Endothelial cell of umbilical vein (primary cell): Measurements from ENCODE around the gene DPYSL4. TPM values are rescaled to one million over a fixed set of nuclear protein-coding genes. Genes with fewer than 3 reads are reported as not detected.

ENCODE experiments used
- BruUV-seq: library from RNA; stranded (reverse); fragments of 400-500 nt; replicated peaks from 2 replicates; lab custom pipeline; 2021; lab: Mats Ljungman, UMichigan
- CTCF ChIA-PET: fragments of 300-600, 350-600 bp; sonication (Branson Sonifier 250); formaldehyde crosslinking; loops from one replicate; lab custom pipeline; 2021; ENCODE audit warnings: antibody characterized with exemption, inconsistent platforms; lab: Charles Lee
- POLR2A ChIA-PET: fragments of 300-600, 350-600 bp; sonication (Branson Sonifier 250); formaldehyde crosslinking; loops from one replicate; lab custom pipeline; 2021; ENCODE audit warnings: antibody characterized with exemption, inconsistent platforms; lab: Charles Lee
- DNase-seq: peaks from one replicate; pipeline ENCODE4 v3.0.0-alpha.2; 2011; ENCODE audit warnings: low read depth, low spot score
- FAIRE-seq: peaks from 2 replicates; lab custom pipeline; 2011; peaks lifted over from hg19 to GRCh38; lab: Jason Lieb, UNC
- H2AFZ ChIP-seq: 2 replicates; pipeline ENCODE4 v1.6.0; 2012; ENCODE audit warnings: low read depth, low read length, control low read depth, inconsistent platforms
- H3K27ac ChIP-seq: 2 replicates; pipeline ENCODE4 v1.5.1; 2011; ENCODE audit warnings: low read depth, mild to moderate bottlenecking, control low read depth, low read length, moderate library complexity; ENCODE audit not compliant: insufficient read depth
- H3K27me3 ChIP-seq, 2 experiments: 2 replicates each; pipeline versions ENCODE4 v1.6.0 to v1.6.1; 2011; ENCODE audit warnings: low read length in 2 of 2, mixed read lengths in 1 of 2; ENCODE audit not compliant: control insufficient read depth in 2 of 2, insufficient read depth in 2 of 2
- H3K36me3 ChIP-seq, 2 experiments: 2 replicates in 1 of 2; 3 replicates in 1 of 2; pipeline ENCODE4 v1.5.1; 2011; ENCODE audit warnings: low read length in 2 of 2, mild to moderate bottlenecking in 1 of 2, moderate library complexity in 1 of 2; ENCODE audit not compliant: control insufficient read depth in 2 of 2, insufficient read depth in 2 of 2; ENCODE audit errors: extremely low read depth in 1 of 2
- H3K4me1 ChIP-seq: 3 replicates; pipeline ENCODE4 v1.5.1; 2011; ENCODE audit warnings: mild to moderate bottlenecking, low read length; ENCODE audit not compliant: control insufficient read depth, insufficient read depth; ENCODE audit errors: extremely low read depth
- H3K4me2 ChIP-seq: 2 replicates; pipeline ENCODE4 v1.6.1; 2011; ENCODE audit warnings: low read length, control low read depth, mixed read lengths; ENCODE audit not compliant: insufficient read depth
- H3K4me3 ChIP-seq, 3 experiments: fragments of 200-600 bp in 1 of 3; sonication (generic), shearing (Covaris generic) in 1 of 3; replicated peaks in 1 of 3; 2 replicates each; pipeline ENCODE4 v1.5.1; 2011 to 2016; ENCODE audit warnings: control low read depth in 3 of 3, low read length in 3 of 3, mild to moderate bottlenecking in 2 of 3, inconsistent platforms in 1 of 3, low read depth in 1 of 3, moderate library complexity in 1 of 3; ENCODE audit not compliant: insufficient read depth in 1 of 3
- H3K79me2 ChIP-seq: 2 replicates; pipeline ENCODE4 v1.6.0; 2012; ENCODE audit warnings: low read length, inconsistent platforms; ENCODE audit not compliant: control insufficient read depth, insufficient read depth
- H3K9ac ChIP-seq: replicated peaks from 2 replicates; pipeline ENCODE3; 2011; ENCODE audit warnings: low read length, control low read depth; ENCODE audit not compliant: insufficient read depth; ENCODE audit errors: extremely low read depth
- H3K9me1 ChIP-seq: replicated peaks from 3 replicates; pipeline ENCODE4 v1.6.0; 2011; ENCODE audit warnings: mild to moderate bottlenecking, low read length; ENCODE audit not compliant: control insufficient read depth, insufficient read depth; ENCODE audit errors: extremely low read depth
- H3K9me3 ChIP-seq: replicated peaks from 2 replicates; pipeline ENCODE4 v1.5.1; 2012; ENCODE audit warnings: low read length, inconsistent platforms; ENCODE audit not compliant: control insufficient read depth, insufficient read depth
- H4K20me1 ChIP-seq: replicated peaks from 2 replicates; pipeline ENCODE3; 2011; ENCODE audit warnings: mild to moderate bottlenecking, low read length; ENCODE audit not compliant: control insufficient read depth, insufficient read depth; ENCODE audit errors: extremely low read depth
- CTCF ChIP-seq, 2 donors: IDR thresholded peaks; 1 replicate in 1 of 2; 2 replicates in 1 of 2; pipeline ENCODE4 v1.5.1; 2011; ENCODE audit warnings: low read length in 2 of 2, mild to moderate bottlenecking in 2 of 2, moderate library complexity in 2 of 2, control low read depth in 1 of 2, inconsistent platforms in 1 of 2, low read depth in 1 of 2; ENCODE audit not compliant: insufficient read depth in 1 of 2; ENCODE audit errors: extremely low read depth in 1 of 2
- FOS ChIP-seq: IDR thresholded peaks from 2 replicates; pipeline ENCODE4 v1.6.1; 2011; ENCODE audit warnings: mild to moderate bottlenecking, low read length, moderate library complexity, borderline replicate concordance; ENCODE audit not compliant: insufficient read depth
- GATA2 ChIP-seq: IDR thresholded peaks from 2 replicates; pipeline ENCODE4 v1.7.0; 2011; ENCODE audit warnings: low read depth, mild to moderate bottlenecking, moderate library complexity, mixed read lengths, low read length; ENCODE audit not compliant: insufficient read length, insufficient read depth
- JUN ChIP-seq: IDR thresholded peaks from 2 replicates; pipeline ENCODE4 v1.6.1; 2011; ENCODE audit warnings: borderline replicate concordance, low read depth; ENCODE audit not compliant: insufficient read length, insufficient read depth
- MAX ChIP-seq: IDR thresholded peaks from 2 replicates; pipeline ENCODE4 v1.6.1; 2011; ENCODE audit not compliant: insufficient read depth, insufficient read length
- MYC ChIP-seq: IDR thresholded peaks from one replicate; pipeline ENCODE4 v1.6.1; 2011; ENCODE audit warnings: mild to moderate bottlenecking, low read depth, low read length
- POLR2A ChIP-seq: IDR thresholded peaks from 2 replicates; pipeline ENCODE4 v1.6.1; 2012; ENCODE audit warnings: low read depth, mild to moderate bottlenecking, control low read depth, low read length
- POLR2AphosphoS5 ChIP-seq: IDR thresholded peaks from 2 replicates; pipeline ENCODE4 v1.6.1; 2012; ENCODE audit warnings: low read depth, mild to moderate bottlenecking, control low read depth, low read length, moderate library complexity; ENCODE audit not compliant: insufficient read depth
- dilution Hi-C: fragments of 300-500 bp; cut with MboI; formaldehyde crosslinking; loops from one replicate; pipeline ENCODE4 v1.15.0; 2019; ENCODE audit warnings: low sequenced_read_pairs; ENCODE audit not compliant: extremely low pct_ligation_motif_present
- intact Hi-C: fragments of 100-400 bp; cut with micrococcal nuclease; formaldehyde crosslinking; loops from one replicate; pipeline ENCODE4 v1.10.0; 2022
- polyA plus RNA-seq, 4 experiments: library from polyadenylated mRNA; depleted of rRNA in 3 of 4; stranded (reverse) in 3 of 4; unstranded in 1 of 4; fragments of >200 nt; gene quantifications; 2 replicates each; pipeline versions ENCODE4 v1.2.1 to v1.2.3, GENCODE V29; 2011 to 2012; ENCODE audit warnings: missing spikeins in 1 of 4
- total RNA-seq: library from RNA; stranded (reverse); gene quantifications from 2 replicates; pipeline ENCODE4 v1.2.3, GENCODE V29; 2021

The DPYSL4 gene
- total and polyA plus RNA-seq, 2 donors (not counting 3 experiments of a cell fraction or from before 2014, with no cell fraction given), result 27.1 to 60.0 TPM

GRCh38 chr10:132138133-132138532 is 48.6 kb upstream of the DPYSL4 start:
- Histone ChIP-seq H3K4me1 (no peaks in the 10 kb centered on the region), H3K4me2 (no peak overlapping the region), H3K9me3 (no peaks in the 10 kb centered on the region), H2AFZ (no peak overlapping the region), H4K20me1 (no peaks in the 10 kb centered on the region), H3K79me2 (no peaks in the 10 kb centered on the region), H3K27me3 (peaks cover 0 to 1% of the 10 kb centered on the region in 2 experiments), H3K36me3 (no peaks in the 10 kb centered on the region), H3K4me3 (no peak overlapping the region), H3K27ac (no peak overlapping the region), H3K9me1 (no peaks in the 10 kb centered on the region), H3K9ac (no peak overlapping the region)
- POLR2A ChIA-PET, result no interaction called here
- CTCF ChIA-PET, result no interaction called here
- intact Hi-C loops, result no loop called here
- FAIRE-seq (no peak), DNase-seq (no peak)
- no peak for TF ChIP-seq MAX
- TF ChIP-seq POLR2A, result no peak
- TF ChIP-seq GATA2, result no peak
- TF ChIP-seq FOS, result no peak
- TF ChIP-seq POLR2AphosphoS5, result no peak
- no peak for TF ChIP-seq MYC
- no peak for TF ChIP-seq JUN
- no peak for TF ChIP-seq CTCF (IDR thresholded peaks at IDR 0.05; ENCODE audit: extremely low read depth in 1 of 2, insufficient read depth in 1 of 2, low read depth in 1 of 2, low read length in 2 of 2)
- no TSS peak for BruUV-seq
- dilution Hi-C loops, result no loop called here
